ENCODE data around the gene TNFRSF11A. TPM values are rescaled to one million over a fixed set of nuclear protein-coding genes. Genes with fewer than 3 reads are reported as not detected.

TNFRSF11A gene
- total RNA-seq = 10 to 100 TPM in 1 of 4 donors, 1 to 10 TPM in 3; 2.1 to 22.7 (median 3.8) TPM

GRCh38 chr18:62324917-62325805 lies at the start of gene TNFRSF11A:
TSS of gene TNFRSF11A (plus strand) at chr18:62325310. CDS start at chr18:62325353, 43 bp downstream.
- ATAC-seq (ENCODE audit: low FRiP score) (peak; percentile 54), DNase-seq (ENCODE audit: low spot score) (no peak)
- TF ChIP-seq CTCF (IDR thresholded peaks at IDR 0.05) = no peak

- DNase-seq (ENCODE audit: low spot score) = no peak
- TF ChIP-seq CTCF (IDR thresholded peaks at IDR 0.05) = no peak
- no peak for ATAC-seq (ENCODE audit: low FRiP score)
Measured at GRCh38 chr18:62277045-62277444, 48.1 kb upstream of the TNFRSF11A start.

GRCh38 chr18:62279561-62279960 lies 45.5 kb upstream of the TNFRSF11A start:
- DNase-seq (ENCODE audit: low spot score) (no peak), ATAC-seq (ENCODE audit: low FRiP score) (no peak)
- TF ChIP-seq CTCF (IDR thresholded peaks at IDR 0.05) = no peak

GRCh38 chr18:62280058-62280457 lies 45.1 kb upstream of the TNFRSF11A start:
- no peak for TF ChIP-seq CTCF (IDR thresholded peaks at IDR 0.05)
- DNase-seq (ENCODE audit: low spot score) (no peak), ATAC-seq (ENCODE audit: low FRiP score) (no peak)

- TF ChIP-seq CTCF (IDR thresholded peaks at IDR 0.05) = no peak
- ATAC-seq (ENCODE audit: low FRiP score) = no peak
- no peak for DNase-seq (ENCODE audit: low spot score)
Measured at GRCh38 chr18:62280786-62281185, 44.3 kb upstream of the TNFRSF11A start.

- DNase-seq (ENCODE audit: low spot score) = no peak
- TF ChIP-seq CTCF (IDR thresholded peaks at IDR 0.05) = no peak
- ATAC-seq (ENCODE audit: low FRiP score) = peak; percentile 71
Measured at GRCh38 chr18:62281684-62282083, 43.4 kb upstream of the TNFRSF11A start.

- DNase-seq (ENCODE audit: low spot score) (no peak), ATAC-seq (ENCODE audit: low FRiP score) (peak; percentile 88)
- no peak for TF ChIP-seq CTCF (IDR thresholded peaks at IDR 0.05)
Measured at GRCh38 chr18:62282188-62282629, 42.9 kb upstream of the TNFRSF11A start.

Data from omental fat pad (tissue), 4 donors.